Stimulated activated CD8-positive, alpha-beta memory T cell treated with anti-CD3 and anti-CD28 coated beads, Interleukin-7, amount 100 ng/mL, for 24 hours (primary cell): ENCODE data around the gene ITGB8.
"Not testable (repeated sequence)": the region's sequence is repeated elsewhere in the genome, so short reads cannot be mapped to it uniquely, and the experiment has no call there.

ENCODE experiments used
- DNase-seq: peaks from one replicate; pipeline ENCODE4 v3.0.0-alpha.2; 2020; ENCODE audit warnings: low read depth

The ITGB8 gene

DNA sequence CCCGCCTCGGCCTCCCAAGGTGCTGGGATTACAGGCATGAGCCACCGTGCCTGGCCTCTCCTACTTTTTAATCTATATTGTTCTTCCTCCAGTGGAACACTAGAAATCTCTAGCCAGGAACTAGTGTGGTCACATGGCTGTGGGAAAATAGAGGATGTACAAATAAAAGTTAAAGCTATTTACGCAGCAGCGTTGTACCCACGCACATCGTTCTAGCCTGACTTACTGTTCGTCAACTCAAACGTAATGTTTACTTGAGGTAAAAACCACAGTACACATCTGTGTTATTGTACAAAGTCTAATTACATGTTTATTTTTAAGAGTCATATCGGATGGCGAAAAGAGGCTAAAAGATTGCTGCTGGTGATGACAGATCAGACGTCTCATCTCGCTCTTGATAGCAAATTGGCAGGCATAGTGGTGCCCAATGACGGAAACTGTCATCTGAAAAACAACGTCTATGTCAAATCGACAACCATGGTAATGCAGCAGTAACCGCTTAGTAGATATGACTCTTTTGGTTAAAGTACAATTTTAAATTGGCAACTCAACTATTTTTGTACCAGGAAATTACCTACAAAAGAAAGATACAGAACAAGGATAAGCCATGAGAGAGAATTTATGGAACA, 50.8 kb downstream of the ITGB8 start:
- no peak for DNase-seq

DNA sequence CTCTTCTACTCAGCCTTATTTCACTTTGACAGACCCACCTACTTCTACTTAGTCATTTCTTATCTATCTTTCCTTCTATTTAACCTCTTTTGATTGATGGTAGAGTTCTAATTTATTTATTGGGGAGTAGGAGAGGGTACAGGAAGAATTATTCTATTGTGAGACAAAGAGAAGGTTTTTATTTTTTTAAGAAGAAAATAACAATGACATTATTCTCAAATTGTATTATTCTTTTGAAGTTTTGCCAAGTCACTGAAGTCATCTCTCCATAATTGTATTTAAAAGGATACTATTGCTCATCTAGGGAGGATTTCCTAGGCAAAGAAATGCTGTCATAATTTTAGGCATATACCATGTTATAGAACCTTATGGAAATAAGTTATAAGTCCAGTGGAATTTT, 52.7 kb downstream of the ITGB8 start:
- no peak for DNase-seq

DNA sequence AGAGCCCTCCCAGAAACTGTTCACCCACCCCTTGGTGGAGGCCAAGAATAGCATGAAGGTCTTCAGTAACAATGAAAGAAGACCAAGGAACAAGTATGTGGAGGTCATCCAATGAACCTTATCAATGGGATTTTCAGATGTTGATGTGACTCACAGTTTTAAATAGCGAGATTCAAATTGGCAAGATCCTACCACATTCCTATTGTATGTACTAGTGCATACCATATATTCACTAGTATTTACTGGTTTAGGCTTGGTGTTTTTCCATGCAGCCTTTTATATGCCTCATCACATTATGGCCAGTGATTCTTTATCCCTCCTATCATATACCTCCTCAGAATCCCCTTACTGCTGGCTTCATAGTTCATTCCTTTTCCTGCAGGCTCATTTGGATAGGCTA, 54.4 kb downstream of the ITGB8 start:
- DNase-seq = no peak

DNA sequence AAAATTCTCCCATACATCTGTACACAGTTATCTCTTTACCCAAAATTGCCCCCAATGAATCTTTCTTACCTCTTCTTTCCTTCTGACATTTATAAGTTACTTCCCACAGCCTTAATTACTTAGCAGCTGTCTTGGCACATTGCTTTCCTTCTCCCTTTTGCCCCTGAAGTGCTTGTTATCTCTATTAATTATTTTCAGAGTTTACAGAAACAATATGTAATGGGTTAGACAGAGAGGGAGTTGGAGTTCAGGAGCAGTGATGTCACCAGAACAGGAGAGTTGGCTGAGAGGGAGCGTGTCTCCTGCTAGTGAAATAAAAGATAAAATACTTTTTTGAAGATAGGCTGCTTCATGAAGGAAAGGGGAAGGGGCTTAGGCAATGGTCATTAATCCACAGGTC, 57.4 kb downstream of the ITGB8 start:
- no peak for DNase-seq

DNA sequence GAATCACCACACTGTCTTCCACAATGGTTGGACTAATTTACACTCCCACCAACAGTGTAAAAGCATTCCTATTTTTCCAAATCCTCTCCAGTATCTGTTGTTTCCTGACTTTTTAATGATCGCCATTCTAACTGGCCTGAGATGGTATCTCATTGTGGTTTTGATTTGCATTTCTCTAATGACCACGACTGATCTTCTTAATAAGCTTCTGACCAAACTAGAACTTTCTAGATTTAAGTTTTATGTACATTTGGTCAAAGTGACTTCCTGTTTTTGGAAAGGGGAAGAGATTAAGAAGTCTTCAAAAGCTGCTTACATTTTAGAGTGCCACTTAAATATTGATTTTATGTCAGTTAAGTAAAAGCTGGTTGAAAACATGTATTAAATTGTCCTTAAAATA, 58.5 kb downstream of the ITGB8 start:
- DNase-seq = not testable (repeated sequence)

DNA sequence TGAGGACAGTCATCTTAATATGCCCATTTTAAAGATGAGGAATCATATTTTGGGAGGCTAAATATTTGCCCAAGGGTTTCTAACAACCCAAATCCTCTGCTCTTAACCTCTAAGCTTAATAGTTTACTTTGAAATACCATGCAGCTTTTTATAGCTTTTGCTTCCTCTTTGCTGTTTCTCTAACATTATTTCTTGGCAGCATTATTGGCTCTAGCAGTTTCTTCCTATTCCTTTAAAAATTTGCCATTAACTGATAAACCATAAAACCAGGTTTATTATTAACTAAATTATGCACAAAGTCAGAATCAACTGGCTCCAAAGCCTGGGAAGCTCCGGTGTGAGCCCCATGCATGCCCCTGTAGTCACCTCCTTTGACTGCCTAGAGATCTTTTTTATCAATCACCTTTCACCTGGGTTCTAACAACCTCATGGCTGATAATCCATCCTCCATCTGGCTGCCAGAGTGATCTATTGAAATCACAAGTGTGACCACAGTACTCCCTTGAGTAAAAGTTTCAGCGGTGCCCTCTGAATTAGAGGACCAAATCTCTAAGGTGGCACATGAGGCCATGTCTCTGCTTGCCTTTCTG, 62.4 kb downstream of the ITGB8 start:
- no peak for DNase-seq

DNA sequence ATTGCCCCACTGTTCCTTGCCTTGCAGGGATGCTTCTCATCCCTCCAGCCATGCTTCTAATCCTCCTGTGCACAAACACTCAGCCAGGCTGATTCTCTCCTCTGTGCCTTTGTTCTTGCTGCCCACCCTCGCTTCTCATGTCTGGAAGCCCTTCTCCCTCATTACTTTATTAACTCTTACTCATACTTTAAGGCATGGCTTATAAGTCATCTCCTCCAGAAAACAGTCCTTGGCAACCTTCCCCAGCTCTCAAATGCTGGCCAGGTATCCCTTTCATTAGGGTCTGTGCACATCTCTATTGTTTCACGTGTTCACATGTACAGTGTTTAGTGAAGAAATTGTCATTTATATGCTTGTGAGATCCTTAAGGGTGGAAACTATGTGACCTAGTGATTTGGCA, 62.9 kb downstream of the ITGB8 start:
- DNase-seq = no peak

DNA sequence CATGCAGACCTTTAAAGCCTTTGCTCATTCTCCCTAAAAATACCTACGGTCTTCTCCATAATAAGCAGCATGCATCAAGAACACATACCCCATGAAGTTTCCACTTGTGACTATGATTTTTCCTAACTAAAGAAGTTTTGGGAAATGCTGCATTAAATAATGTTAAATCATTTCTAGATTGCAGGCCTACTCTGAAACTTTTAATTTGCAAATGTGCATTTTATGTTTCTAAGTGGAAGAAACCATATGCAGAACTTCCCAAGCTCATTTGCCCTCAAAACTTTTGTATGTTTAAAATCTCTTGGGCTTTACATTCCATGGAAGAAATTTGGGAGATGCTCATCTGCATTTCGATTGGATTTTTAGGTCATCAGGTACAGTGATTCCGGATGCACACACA, 63.6 kb downstream of the ITGB8 start:
- DNase-seq = no peak

DNA sequence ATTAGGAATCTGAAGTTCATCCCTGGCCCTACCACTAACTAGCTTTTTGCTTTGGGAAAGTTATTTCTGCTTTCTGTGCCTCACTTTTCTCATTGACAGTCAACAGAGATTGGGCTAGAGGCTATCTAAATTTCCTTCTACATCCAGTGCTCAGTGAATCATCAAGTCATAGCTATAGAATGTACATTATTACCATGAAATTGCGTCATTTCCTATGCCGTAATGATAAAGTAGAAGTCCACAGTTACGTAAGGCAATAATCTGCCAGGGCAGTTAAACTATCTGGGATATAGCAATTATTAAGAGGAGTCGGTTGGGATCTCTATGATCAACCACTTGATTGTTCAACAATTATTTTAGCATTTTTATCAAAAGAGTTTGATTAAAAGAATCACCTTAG, 64.4 kb downstream of the ITGB8 start:
- no peak for DNase-seq

DNA sequence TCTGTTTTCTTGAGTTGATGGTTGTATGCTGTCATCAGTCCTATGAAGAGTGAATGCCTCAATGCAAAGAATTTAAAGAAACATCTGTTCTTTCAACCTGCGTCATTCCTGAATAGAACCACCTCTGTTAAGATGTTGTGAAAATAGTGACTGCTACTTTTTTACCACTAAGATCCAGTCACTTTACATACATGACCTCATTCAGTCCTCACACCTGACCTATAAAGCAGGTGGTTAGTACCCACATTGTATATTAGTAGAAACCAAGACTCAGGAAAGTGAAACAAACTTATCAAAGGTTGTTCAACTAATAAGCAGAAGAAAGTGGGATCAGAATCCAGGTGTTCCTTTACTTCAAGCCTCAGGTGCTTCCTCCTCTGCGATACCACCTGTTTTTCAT, 64.8 kb downstream of the ITGB8 start:
- DNase-seq = no peak

DNA sequence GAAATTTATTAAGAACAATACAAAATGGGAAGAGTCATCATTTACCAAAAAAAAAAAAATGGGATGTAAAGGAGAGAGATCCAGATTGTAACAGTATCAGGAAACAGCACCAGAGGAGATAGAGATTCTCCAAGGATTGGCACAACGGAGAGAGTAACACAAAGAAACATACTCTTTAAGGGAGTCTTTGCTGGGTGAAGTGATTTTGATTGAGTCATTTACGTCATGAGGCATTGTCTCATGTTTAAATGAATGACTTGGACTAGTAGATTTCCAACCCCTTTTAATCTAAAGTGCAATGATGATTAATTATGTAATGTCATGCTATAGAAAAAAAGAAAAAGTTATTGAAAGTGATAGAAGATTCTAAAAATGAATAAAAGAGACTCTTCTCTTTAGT, 68.8 kb downstream of the ITGB8 start:
- no peak for DNase-seq

DNA sequence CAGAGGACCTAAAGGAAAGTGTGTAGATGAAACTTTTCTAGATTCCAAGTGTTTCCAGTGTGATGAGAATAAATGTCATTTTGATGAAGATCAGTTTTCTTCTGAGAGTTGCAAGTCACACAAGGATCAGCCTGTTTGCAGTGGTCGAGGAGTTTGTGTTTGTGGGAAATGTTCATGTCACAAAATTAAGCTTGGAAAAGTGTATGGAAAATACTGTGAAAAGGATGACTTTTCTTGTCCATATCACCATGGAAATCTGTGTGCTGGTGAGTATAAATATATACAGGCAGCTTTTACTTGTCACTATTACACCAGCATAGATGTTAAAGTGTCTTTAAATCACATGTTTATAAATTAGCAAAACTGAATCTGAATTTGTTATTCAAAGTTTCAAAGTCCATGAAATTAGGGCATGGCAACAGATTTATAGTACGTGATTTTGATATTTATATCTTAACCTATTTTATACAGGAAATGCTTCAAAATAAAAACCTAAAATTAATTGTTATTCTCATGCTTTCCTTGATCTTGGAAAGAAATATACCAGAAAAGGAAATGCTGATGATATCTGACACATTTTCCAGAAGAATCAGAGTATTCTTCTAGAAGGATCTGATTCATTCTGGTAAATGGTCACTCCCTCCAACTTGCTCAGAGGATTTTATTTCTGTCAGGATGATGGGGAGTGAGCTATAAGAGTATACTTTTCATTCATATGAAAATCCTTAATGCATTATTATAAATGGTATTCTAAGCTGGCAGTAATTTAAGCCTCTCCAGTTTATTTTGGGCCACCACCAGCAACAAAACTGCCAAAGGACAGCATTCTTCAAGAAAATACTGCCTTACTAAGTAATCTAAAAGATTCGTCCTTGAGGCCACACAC, 71.4 kb downstream of the ITGB8 start:
- no peak for DNase-seq

DNA sequence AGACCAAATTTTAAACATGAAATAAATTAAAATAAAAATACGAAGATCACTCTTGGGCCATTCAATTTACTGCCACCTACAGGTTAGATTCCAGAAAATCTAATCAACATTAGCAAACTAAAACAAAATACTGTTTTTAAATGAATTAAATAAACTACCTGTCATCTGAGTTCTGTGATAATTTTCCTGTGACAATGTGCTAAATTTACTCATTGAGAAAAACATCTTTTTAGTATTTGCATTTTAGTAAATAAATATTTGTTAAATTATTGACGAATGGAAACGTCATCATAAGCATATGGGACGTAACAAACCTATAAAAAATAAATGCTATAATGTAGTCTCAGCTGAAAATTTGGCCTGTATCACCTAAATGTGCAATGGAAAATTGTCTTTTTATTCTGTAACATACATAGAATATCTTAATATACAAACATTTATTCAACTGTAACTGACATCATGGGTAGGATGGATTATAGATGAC, 72.1 kb downstream of the ITGB8 start:
- DNase-seq = no peak

DNA sequence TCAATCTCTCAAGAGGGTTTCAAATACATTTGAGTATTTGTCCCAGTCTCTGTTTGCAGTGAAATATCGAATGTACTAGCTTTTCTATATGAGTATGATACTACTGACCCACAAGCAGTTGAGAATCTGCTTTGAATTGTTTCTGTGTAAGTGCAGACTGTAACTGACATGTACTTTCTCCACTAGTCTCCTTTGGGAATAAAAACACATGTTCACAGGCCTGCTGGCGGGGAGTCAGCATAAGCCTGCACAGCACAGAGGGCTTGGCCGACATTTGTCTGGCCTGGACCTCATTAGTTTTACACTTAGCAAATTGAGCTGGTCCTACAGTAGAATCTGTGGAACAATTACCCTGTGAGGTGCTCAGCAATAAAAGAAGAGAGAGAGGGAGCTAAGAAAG, 72.6 kb downstream of the ITGB8 start:
- DNase-seq = no peak

DNA sequence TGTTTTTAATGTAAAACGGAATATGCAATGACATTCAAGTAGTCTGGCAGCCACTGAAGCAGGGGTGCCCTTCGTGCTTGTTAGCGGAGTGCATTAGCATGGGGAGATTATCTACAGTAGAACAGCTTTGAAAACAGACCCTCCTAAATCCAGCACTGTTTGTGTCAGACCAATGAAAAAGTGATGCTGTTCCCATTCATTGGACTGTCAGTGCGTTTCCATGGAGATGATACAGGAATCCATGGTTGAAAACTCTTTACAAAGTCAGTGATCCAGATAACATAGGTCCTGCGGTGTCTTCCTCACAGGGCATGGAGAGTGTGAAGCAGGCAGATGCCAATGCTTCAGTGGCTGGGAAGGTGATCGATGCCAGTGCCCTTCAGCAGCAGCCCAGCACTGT, 73.6 kb downstream of the ITGB8 start:
- DNase-seq = no peak

DNA sequence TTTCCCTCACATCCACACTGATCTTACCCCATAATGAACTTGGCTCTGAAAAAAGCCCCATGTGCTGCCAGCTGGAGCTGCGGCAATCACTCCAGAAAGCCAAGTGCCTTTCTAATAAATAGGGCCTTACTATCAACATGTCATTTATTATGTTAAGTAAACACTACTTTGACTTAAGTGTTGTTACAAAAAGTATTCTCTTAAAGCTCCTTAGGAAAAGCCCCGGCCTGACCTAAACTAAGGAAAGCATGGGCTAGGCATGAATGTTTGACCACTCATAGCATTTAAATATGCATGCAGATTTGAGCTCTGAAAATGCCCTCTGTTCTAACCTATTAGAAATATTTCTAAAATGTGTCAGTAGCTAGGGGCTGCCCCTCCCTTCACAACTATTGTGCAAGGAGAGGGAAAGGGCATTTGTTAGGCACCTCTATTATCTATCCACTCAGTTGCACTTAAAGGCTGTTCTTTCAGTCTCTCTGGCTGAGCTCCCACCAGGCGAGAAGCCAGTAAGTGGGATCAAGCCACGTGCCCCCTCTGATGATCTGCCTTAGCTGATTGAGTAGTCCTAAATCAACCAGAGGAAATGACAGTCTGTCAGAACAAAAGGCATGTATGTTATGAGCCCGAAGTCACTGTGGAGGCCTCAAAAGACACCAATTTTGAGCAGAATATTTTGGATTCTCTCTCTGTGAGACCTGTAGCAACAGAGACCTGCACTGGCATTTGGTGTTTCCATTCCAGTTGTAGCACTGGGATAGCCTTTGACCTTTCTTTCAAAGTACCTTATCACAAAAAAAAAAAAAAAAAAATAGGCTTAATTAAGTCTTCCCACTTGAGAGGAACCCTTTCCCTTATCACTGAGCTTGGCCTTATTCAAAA, 77.1 kb downstream of the ITGB8 start:
- no peak for DNase-seq

DNA sequence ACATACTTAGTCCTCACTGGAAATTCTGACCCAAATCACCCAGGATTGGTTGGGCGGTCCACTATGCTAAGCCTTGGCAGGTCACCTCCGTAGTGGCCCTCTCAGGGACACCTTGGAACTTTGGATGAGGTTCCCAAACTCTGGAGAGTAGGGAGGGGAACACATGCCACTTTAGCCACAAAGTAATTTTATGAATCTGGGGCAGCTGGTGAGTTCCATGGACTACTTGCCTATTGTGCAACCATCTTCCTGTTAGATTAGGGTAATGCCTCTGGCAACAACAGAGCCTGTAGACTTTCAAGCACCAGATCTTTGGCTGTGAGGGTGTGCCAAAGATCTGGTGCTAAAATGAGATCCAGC, 77.7 kb downstream of the ITGB8 start:
- DNase-seq = no peak

DNA sequence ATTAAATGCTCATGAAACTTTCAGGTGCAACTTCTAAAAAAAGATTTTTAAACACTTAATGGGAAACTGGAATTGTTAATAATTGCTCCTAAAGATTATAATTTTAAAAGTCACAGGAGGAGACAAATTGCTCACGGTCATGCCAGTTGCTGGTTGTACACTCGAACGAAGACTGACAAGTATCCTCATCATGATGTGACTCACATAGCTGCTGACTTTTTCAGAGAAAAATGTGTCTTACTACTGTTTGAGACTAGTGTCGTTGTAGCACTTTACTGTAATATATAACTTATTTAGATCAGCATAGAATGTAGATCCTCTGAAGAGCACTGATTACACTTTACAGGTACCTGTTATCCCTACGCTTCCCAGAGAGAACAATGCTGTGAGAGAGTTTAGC, 79.3 kb downstream of the ITGB8 start:
- no peak for DNase-seq

DNA sequence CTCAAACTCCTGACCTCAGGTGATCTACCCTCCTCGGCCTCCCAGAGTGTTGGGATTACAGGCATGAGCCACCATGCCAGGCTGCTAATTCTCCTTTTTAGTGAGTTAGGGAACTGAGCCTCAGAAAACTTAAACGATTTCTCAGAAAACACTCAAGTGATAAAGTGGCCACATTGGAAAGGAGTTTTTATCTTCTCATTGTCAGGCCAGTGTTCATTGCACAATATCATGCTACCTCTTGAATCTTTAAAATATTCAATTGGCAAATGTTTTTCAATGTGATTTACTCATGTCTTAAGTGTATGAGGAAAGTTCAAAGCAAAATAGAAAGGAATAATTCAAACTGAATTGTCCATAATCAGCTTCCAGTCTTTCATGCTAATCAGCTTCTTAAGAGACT, 80.7 kb downstream of the ITGB8 start:
- DNase-seq = no peak

DNA sequence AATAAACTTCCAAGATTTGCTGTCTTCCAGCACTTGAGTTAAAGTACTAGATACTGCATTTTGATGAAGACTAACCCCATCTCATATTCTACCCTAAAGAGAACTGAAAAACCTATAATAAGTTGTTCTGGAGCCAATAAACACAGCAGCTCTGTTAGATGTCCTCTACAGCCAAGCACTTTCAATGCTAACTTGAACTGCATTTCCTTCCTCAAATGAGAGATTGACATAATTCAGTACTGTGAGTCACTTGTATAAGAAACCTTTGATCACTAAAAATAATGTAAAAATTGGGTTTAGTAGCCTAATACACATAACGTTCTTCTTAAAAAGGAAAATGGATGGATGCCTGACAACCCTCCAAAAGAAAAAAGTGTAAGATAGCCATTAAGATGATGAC, 81.3 kb downstream of the ITGB8 start:
- no peak for DNase-seq

DNA sequence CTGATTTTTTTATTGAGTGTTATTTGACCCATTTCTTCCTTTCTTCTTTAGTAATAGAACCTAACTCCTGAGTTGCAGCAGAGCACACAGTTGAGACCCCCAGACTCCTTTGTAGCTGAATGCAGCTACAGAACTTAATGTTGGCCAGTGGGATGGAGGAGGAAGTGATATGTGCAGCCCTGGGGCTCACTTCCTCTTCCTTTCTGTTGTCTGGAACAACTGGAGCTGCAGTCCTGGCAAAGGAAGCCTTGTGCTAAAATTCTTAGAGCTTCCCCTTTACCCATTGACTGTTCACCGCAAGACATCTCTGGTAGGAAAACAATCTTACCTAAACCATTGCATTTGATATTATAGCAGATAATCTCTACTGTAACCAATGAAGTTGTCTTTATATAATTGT, 86.6 kb downstream of the ITGB8 start:
- no peak for DNase-seq

DNA sequence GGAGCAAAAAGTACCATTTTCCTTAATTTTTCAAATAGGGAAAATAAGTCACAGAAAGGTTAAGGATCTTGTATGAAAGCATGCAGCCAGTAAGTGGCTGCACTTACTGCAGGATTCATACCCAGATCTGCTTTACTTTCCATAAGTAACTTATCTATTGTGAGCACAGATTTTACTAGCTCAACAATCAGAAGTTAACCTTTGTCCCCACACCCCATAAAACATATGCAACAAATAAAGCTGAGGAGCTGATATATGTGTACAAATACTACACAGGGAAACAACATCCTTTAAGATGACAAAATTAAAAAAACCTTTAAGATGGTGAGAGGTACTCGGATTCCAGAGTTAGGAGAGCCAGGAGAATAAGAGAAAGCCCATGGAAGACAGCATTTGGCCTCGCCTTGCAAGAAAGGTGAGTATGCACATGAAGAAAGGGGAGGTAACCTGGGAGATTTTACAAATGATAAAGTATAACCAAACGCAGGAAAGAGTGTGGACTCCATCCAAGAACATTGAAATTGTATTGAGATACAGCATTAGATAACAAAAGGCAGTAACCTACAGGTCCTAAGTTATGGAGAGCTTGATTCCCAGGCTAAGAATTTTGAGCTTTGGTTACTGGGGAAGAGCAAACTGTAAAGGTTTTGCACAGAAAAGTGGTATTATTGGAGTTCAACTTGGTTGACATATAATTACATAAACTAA, 87.1 kb downstream of the ITGB8 start:
- DNase-seq = no peak
